GM18867 (cell line): ENCODE measurements around the gene KLK3.

Source experiments
- ATAC-seq: cut with Tn5 transposase; IDR thresholded peaks from one replicate; pipeline ENCODE4 v1.9.1; 2021; ENCODE audit warnings: mild to moderate bottlenecking, moderate library complexity; ENCODE audit not compliant: unreplicated experiment

Gene KLK3

GRCh38 chr19:50896591-50897190 is 42.0 kb downstream of the KLK3 start:
- peak; percentile 85 for ATAC-seq

GRCh38 chr19:50897191-50897607 is 42.5 kb downstream of the KLK3 start:
- peak; percentile 21 for ATAC-seq

- no peak for ATAC-seq
Observed at GRCh38 chr19:50897612-50898011, 42.9 kb downstream of the KLK3 start.

- no peak for ATAC-seq
Observed at GRCh38 chr19:50898018-50898417, 43.3 kb downstream of the KLK3 start.

- ATAC-seq, result no peak
Observed at GRCh38 chr19:50899569-50899968, 44.9 kb downstream of the KLK3 start.

- no peak for ATAC-seq
Observed at GRCh38 chr19:50902640-50903039, 47.9 kb downstream of the KLK3 start.

GRCh38 chr19:50906217-50906616 is 51.5 kb downstream of the KLK3 start:
- no peak for ATAC-seq

GRCh38 chr19:50908336-50908735 is 53.6 kb downstream of the KLK3 start:
- no peak for ATAC-seq

GRCh38 chr19:50909240-50910070 is 54.7 kb downstream of the KLK3 start:
- ATAC-seq, result no peak
